ENCODE data around the gene LRRC2.
"Not testable (repeated sequence)": the region's sequence is repeated elsewhere in the genome, so short reads cannot be mapped to it uniquely, and the experiment has no call there.

GRCh38 chr3:46494491-46494890 lies 71.6 kb downstream of the LRRC2 start:
- not testable (repeated sequence) for TF ChIP-seq PREB (CRISPR knock-in tag; IDR thresholded peaks at IDR 0.05); CTCF (IDR thresholded peaks at IDR 0.05 in 2 of 3, conservative IDR thresholded peaks at IDR 0.05 in 1 of 3; ENCODE audit: insufficient read depth in 2 of 3, low read depth in 1 of 3, low read length in 3 of 3); ZNF277 (CRISPR knock-in tag; IDR thresholded peaks at IDR 0.05; ENCODE audit: borderline replicate concordance)
